Measurements from ENCODE around the gene TRIM34. TPM values are rescaled to one million over a fixed set of nuclear protein-coding genes. Genes with fewer than 3 reads are reported as not detected.

The TRIM34 gene
- total and polyA plus RNA-seq, 2 of the 8 experiments (the other 6 are each of a cell fraction or from before 2014, with no cell fraction given): 0.76 to 5.8 TPM

- TF ChIP-seq BCL11A (IDR thresholded peaks at IDR 0.05; ENCODE audit: low read depth in 2 of 2, low read length in 2 of 2) (no peak), YY1 (IDR thresholded peaks at IDR 0.05; ENCODE audit: low read depth, low read length) (no peak), BRCA1 (IDR thresholded peaks at IDR 0.05; ENCODE audit: low read depth, low read length) (no peak), KDM5A (IDR thresholded peaks at IDR 0.05; ENCODE audit: low read length) (no peak)
Observed at GRCh38 chr11:5592615-5593014, 32.2 kb upstream of the TRIM34 start (continued).
